SK-N-SH (cell line): ENCODE results near the gene SULT1C3.

ENCODE experiments used
- CTCF ChIP-seq: fragments of 200-600 bp; sonication (generic); IDR thresholded peaks from 2 replicates; pipeline ENCODE4 v1.6.1; 2017; ENCODE audit warnings: antibody characterized with exemption, mild to moderate bottlenecking, moderate library complexity
- EZH2phosphoT487 ChIP-seq: fragments of 200-600 bp; sonication (generic); IDR thresholded peaks from 2 replicates; pipeline ENCODE4 v1.6.1; 2017; ENCODE audit warnings: low read depth, mixed run types, mild to moderate bottlenecking, antibody characterized with exemption, moderate library complexity, borderline replicate concordance
- GATA2 ChIP-seq: sonication (generic); formaldehyde crosslinking; IDR thresholded peaks from 2 replicates; pipeline ENCODE4 v1.5.0; 2020; ENCODE audit warnings: mild to moderate bottlenecking, missing genetic modification reagents
- RCOR1 ChIP-seq: fragments of 150-350 bp; IDR thresholded peaks from 2 replicates; pipeline ENCODE4 v1.6.1; 2017; ENCODE audit warnings: antibody characterized with exemption, low read length
- TAF1 ChIP-seq: IDR thresholded peaks from 2 replicates; pipeline ENCODE4 v1.6.1; 2012; ENCODE audit warnings: low read depth, mild to moderate bottlenecking, low read length, moderate library complexity, borderline replicate concordance
- TF ChIP-seq, protein P1 (sequence below): IDR thresholded peaks from 2 replicates; pipeline ENCODE4 v1.4.0; 2012; ENCODE audit warnings: low read depth, borderline replicate concordance

DNA sequence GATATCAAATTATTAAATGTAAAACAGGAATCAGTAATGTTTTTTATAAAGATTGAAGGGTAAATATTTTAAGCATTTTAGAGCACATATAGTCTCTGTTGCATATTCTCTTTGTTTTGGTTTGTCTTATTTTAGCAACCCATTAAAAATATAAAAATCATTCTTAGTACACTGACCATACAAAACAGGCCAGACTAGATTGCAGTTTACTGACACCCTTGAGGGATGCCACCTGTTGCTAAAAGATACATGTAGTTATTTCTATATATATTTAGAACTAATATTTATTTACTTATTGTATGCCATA, 44.7 kb upstream of the SULT1C3 start:
- TF ChIP-seq EZH2phosphoT487, result no peak
- TF ChIP-seq RCOR1, result no peak
- no peak for TF ChIP-seq CTCF
- TF ChIP-seq GATA2 (CRISPR knock-in tag), result no peak
- TF ChIP-seq, protein P1, sequence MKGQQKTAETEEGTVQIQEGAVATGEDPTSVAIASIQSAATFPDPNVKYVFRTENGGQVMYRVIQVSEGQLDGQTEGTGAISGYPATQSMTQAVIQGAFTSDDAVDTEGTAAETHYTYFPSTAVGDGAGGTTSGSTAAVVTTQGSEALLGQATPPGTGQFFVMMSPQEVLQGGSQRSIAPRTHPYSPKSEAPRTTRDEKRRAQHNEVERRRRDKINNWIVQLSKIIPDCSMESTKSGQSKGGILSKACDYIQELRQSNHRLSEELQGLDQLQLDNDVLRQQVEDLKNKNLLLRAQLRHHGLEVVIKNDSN, result no peak
- no peak for TF ChIP-seq TAF1
